ENCODE results near the gene CFAP70.

The CFAP70 gene

GRCh38 chr10:73251683-73252444 lies 106.8 kb downstream of the CFAP70 start:
- DNase-seq: no peak

DNA sequence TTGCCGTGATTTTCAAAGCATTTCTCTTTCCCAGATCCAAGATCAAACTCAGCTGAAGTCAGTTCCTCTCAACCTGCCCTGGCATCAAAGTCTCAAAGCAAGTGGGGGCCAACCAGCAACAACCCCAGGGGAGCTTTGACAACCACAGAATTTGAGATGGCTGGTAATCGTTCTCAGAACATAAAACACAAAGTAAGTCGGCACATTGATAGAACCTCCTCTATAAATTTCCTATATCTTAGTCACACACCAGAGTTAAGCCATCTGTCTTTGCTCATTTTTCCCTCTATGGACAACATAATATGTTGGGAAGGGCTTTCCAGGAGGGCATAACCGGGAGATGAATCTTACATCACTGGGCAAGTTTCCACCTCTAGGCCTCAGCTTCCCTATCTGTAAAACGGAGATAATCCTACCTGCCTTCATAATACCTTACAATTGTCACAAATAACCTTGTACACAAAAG lies 110.4 kb downstream of the CFAP70 start:
- DNase-seq: no peak

- DNase-seq: no peak
These were observed 111.0 kb downstream of the CFAP70 start for GRCh38 chr10:73247509-73248258.

GRCh38 chr10:73246646-73247508 lies 111.8 kb downstream of the CFAP70 start, which contains the start of gene DNAJC9:
Gene DNAJC9 (minus strand): TSS chr10:73247255. CDS start chr10:73247189, 66 bp downstream.
- DNase-seq: peak; percentile 91 to 98 (median 94)

DNA sequence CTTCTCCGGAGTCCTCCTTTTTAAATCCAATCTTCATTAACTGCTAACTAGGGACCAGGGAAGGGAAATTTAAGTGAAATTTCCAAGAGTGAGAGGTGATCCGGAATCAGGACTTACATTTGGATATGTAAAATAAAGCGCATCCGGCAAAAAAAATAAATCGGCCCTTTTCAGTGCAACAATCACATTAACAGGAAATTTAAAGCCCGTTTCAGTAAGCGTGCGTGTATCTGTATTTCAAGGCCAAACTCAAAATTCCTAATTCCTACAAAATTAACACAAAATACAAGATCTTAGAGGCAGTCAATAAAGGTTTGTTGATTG lies 112.4 kb downstream of the CFAP70 start:
- DNase-seq: no peak

GRCh38 chr10:73244866-73245477 lies 113.7 kb downstream of the CFAP70 start:
- no peak for DNase-seq

DNA sequence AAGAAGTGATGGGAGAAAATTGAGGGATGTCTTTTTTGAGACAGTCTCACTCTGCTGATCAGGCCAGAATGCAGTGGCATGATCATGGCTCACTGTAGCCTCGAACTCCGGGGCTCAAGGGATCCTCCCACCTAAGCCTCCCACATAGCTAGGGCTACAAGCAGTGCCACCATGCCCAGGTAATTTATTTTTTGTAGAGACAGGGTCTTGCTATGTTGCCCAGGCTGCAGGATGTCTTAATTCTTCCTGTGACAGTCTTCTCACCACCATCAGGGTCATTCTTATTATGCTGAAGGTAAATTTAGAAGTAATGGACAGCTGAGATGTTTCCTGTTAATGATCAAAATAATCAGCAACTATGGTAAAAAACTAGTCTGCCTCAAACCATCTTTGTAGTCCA lies 118.8 kb downstream of the CFAP70 start:
- DNase-seq: no peak

GRCh38 chr10:73238990-73239566 lies 119.6 kb downstream of the CFAP70 start:
- DNase-seq: no peak

DNA sequence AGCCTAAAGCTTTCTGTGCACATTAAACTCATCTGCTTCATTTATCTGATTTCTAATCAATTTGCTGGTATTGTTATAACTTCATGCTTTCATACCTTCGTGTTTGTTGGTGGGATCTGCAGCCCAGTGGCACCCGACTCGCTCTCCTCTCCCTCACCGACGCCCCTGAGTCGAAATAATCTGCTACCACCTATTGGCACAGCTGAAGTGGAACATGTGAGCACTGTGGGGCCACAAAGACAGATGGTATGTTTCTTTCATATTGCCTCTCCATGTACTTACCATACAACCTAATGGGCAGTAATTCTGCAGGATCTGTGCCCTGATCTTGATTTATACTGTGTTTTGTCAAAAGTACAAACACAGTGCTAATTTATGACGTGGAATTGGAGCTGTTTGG lies 124.0 kb downstream of the CFAP70 start:
- DNase-seq: no peak

- DNase-seq: no peak
These were observed 124.8 kb downstream of the CFAP70 start for GRCh38 chr10:73233883-73234282.

- DNase-seq: no peak
These were observed 125.8 kb downstream of the CFAP70 start for GRCh38 chr10:73232887-73233286.

GRCh38 chr10:73229567-73229966 lies 129.1 kb downstream of the CFAP70 start:
- DNase-seq: no peak

- no peak for DNase-seq
These were observed 130.4 kb downstream of the CFAP70 start for GRCh38 chr10:73228247-73228646.

DNA sequence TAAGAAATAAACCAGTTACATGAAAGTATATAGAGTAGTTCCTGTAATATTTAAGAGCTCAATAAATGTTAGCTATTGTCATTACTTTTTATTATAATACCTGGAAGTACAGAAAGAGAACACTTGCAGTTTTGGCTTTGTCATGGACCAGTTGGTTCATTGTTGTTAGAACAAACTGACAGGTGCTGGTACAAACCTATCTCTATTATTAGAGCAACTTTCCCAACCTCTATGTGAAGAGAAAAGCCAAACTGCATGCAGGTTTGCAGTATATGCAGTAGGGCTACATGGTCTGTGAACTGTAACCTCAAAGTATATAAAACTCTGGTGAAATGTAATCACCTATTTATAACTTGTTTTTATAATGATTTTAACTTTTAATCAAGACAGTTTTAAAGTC lies 132.0 kb downstream of the CFAP70 start:
- no peak for DNase-seq

GRCh38 chr10:73225518-73225917 lies 133.1 kb downstream of the CFAP70 start:
- DNase-seq: no peak

DNA sequence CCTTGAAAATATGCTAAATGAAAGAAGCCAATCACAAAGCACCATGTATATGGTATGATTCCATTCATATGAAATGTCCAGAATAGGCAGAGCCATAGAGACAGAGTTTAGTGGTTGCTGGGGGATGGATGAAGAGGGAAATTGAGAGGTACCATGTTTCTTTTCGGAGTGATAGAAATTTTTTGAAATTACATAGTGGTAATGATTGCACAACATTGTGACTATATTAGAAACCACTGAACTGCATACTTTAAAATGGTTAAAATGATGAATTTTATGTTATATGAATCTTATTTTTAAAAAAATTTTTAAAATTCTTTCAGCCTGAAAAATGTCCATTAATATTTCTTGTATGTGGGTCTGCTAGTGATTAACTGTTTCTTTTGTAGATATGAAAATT lies 137.7 kb downstream of the CFAP70 start:
- no peak for DNase-seq

DNA sequence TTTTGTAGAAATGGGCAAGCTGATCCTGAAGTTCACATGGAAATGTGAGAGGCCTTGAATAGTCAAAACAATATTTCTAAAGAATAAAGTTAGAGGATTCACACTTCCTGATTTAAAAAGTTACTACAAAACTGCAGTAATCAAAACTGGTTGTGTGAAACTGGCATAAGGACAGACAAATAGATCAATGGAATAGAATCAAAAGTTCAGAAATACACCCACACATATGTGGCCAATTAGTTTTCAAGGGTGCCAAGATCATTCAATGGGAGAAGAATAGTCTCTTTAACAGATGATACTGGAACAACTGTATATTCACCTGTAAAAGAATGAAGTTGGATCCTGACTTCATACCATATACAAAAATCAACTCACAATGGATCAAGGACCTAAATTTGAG lies 139.3 kb downstream of the CFAP70 start:
- no peak for DNase-seq

DNA sequence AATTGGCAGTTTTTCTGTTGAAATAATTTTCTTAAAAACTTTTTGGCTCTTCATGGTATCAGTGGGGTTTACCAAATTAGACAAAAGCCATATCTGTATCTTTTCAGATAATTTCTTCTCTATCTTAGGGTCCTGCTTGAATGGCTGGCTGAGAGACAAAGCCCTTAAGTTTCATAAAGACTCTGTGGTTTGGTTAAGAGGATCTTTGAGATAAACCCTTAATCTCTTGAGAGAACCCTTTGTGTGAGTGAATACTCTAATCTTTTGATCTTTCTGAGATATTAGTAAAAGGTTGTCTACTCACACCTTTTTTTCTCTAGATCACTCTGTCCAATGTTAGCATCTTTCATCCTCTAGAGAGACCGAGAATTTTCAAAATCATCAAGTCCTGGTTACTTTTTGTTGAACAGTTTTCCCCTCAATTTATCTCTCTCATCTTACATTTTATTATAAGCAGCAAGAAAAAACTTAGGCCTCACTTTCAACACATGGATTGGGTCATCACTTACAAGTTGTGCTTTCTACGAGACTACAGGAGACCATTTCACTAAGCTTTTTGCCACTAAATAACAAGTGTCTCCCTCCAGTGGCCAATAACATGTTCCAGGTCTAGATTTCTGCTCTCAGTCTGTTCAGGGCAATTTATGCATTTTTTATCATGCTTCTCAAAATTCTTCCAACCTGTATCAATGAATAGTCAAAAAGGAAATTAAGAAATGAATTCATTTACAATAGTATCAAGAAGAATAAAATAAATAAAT lies 140.1 kb downstream of the CFAP70 start:
- no peak for DNase-seq

DNA sequence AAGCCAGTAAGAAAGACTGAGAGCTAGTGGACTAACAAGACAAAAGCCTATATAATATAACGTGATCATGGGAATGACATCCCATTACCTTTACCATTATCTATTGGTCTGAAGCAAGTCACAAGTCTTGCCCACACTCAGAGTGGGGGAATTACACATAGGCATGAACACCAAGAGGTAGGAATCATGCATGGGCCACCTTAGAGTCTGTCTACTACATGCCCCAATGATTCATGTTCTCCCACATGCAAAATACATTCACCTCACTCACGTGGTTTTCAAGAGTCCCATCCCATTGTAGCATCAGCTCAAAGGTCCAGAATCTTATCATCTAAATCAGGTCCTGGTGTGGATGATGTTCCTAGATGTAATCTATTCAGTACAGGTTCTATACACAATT lies 141.0 kb downstream of the CFAP70 start:
- DNase-seq: no peak

DNA sequence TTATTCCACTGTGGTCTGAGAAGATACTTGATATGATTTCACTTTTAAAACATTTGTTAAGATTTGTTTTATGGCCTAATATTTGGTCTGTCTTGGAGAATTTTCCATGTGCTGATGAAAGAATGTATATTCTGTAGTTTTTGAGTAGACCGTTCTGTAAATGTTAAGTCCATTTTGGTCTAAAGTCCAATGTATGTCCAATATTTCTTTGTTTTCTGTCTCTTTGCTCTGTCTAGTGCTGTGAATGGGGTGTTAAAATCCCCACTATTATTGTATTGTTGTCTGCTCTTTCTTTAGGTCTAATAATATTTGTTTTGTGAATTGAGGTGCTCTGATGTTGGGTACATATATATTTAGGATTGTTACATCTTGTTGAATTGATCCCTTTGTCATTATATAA lies 142.9 kb downstream of the CFAP70 start:
- DNase-seq: no peak

GRCh38 chr10:73211106-73211811 lies 147.4 kb downstream of the CFAP70 start:
- no peak for DNase-seq

Data from activated naive CD4-positive, alpha-beta T cell (primary cell).